ENCODE results near the gene ENO1.

GRCh38 chr1:8891401-8891800, 12.9 kb upstream of the ENO1 start:
- TF ChIP-seq POLR2A (IDR thresholded peaks at IDR 0.05; ENCODE audit: borderline replicate concordance, extremely low read depth, insufficient read depth, insufficient read length) (no peak), FOSL1 (IDR thresholded peaks at IDR 0.05; ENCODE audit: low read depth) (no peak), ZNF274 (IDR thresholded peaks at IDR 0.05; ENCODE audit: low read depth, low read length) (no peak), JUND (IDR thresholded peaks at IDR 0.05) (no peak), SIN3A (IDR thresholded peaks at IDR 0.05; ENCODE audit: low read depth) (no peak)
- TF ChIP-seq, protein P1, sequence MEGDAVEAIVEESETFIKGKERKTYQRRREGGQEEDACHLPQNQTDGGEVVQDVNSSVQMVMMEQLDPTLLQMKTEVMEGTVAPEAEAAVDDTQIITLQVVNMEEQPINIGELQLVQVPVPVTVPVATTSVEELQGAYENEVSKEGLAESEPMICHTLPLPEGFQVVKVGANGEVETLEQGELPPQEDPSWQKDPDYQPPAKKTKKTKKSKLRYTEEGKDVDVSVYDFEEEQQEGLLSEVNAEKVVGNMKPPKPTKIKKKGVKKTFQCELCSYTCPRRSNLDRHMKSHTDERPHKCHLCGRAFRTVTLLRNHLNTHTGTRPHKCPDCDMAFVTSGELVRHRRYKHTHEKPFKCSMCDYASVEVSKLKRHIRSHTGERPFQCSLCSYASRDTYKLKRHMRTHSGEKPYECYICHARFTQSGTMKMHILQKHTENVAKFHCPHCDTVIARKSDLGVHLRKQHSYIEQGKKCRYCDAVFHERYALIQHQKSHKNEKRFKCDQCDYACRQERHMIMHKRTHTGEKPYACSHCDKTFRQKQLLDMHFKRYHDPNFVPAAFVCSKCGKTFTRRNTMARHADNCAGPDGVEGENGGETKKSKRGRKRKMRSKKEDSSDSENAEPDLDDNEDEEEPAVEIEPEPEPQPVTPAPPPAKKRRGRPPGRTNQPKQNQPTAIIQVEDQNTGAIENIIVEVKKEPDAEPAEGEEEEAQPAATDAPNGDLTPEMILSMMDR (IDR thresholded peaks at IDR 0.05 in 2 of 3, conservative IDR thresholded peaks at IDR 0.05 in 1 of 3; ENCODE audit: borderline replicate concordance in 1 of 3, insufficient read depth in 1 of 3, low read depth in 2 of 3, low read length in 2 of 3), result no peak

Measured in HCT116 (cell line).